ENCODE results near the gene UBXN10. TPM values are rescaled to one million over a fixed set of nuclear protein-coding genes. Genes with fewer than 3 reads are reported as not detected.

The UBXN10 gene
- total RNA-seq, 1 donor from 2014 or later = not detected

DNA sequence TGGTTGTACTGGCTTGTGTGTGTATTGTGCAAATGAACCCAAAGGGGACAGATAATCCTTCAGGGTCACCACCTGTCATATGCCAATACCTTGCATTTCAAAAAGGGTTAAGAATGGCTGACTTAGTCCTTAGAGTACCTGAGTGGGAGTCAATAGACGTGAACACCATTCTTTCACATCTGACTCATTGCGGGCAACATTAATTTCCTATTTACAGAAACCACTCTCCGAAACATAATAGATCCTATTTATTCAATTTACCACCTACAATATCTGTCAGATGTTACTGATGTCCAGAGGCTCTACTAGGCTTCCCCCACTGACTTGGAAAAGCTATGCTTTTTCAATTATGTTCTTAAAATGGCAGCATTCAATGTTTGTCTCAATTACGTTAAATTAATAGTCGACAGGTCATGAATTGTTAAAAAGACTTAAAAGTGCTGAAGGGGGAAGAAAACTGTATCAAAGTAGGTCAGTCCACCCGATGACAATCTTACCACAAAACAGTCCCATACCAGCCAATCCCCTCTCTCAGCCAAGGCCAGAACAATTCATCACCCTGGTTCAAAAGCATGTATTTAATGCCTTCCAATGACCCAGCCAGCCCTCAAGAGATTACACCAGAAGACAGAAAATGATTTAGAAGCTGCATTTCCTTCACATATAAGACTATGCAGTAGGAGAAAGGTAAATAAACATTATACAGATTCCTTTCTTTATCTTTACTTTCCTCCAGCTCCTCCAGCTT, 49.1 kb downstream of the UBXN10 start:
- no peaks in the 10 kb centered on the region for H3K36me3 ChIP-seq
- H3K27me3 ChIP-seq = peaks cover 5% of the 10 kb centered on the region
- no peaks in the 10 kb centered on the region for H3K4me1 ChIP-seq
- DNase-seq (ENCODE audit: low spot score in 2 of 2) = no peak
- no peak overlapping the region for H3K27ac ChIP-seq
- TF ChIP-seq, protein P1, sequence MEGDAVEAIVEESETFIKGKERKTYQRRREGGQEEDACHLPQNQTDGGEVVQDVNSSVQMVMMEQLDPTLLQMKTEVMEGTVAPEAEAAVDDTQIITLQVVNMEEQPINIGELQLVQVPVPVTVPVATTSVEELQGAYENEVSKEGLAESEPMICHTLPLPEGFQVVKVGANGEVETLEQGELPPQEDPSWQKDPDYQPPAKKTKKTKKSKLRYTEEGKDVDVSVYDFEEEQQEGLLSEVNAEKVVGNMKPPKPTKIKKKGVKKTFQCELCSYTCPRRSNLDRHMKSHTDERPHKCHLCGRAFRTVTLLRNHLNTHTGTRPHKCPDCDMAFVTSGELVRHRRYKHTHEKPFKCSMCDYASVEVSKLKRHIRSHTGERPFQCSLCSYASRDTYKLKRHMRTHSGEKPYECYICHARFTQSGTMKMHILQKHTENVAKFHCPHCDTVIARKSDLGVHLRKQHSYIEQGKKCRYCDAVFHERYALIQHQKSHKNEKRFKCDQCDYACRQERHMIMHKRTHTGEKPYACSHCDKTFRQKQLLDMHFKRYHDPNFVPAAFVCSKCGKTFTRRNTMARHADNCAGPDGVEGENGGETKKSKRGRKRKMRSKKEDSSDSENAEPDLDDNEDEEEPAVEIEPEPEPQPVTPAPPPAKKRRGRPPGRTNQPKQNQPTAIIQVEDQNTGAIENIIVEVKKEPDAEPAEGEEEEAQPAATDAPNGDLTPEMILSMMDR (IDR thresholded peaks at IDR 0.05) = no peak
- no peaks in the 10 kb centered on the region for H3K9me3 ChIP-seq
- H3K4me3 ChIP-seq = no peak overlapping the region
- intact Hi-C loops (cut with DNase I) = no loop called here

DNA sequence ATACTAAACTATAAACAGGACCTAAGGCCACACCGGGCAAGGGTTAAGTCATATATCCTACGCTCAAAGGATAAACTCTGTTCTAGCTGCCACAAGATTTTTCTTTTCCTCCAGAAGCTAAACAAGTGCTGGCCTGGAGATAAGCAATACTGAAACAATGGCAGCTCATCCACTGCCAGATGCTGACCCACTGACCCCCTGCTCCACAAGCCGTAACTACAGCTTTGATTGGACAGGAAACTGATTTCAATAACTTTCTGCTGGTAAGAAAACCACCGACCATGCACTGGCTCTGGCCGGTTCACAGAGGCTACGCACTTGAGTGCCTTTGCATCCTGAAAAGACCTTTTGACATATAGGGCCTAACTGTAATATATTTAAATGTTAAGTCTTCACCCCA, 51.8 kb downstream of the UBXN10 start:
- Histone ChIP-seq H3K4me1 (no peaks in the 10 kb centered on the region), H3K4me3 (no peak overlapping the region), H3K9me3 (no peaks in the 10 kb centered on the region), H3K36me3 (no peaks in the 10 kb centered on the region), H3K27ac (no peak overlapping the region), H3K27me3 (peaks cover 5% of the 10 kb centered on the region)
- intact Hi-C loops (cut with DNase I) = no loop called here
- no peak for DNase-seq (ENCODE audit: low spot score in 2 of 2)
- TF ChIP-seq, protein P1 (IDR thresholded peaks at IDR 0.05) = no peak

GRCh38 chr1:20240012-20240411, 54.1 kb downstream of the UBXN10 start:
- Histone ChIP-seq H3K4me1 (no peaks in the 10 kb centered on the region), H3K36me3 (no peaks in the 10 kb centered on the region), H3K4me3 (no peak overlapping the region), H3K27ac (no peak overlapping the region), H3K9me3 (no peaks in the 10 kb centered on the region), H3K27me3 (no peaks in the 10 kb centered on the region)
- DNase-seq (ENCODE audit: low spot score in 2 of 2) = no peak
- intact Hi-C loops (cut with DNase I) = no loop called here
- TF ChIP-seq, protein P1 (IDR thresholded peaks at IDR 0.05) = no peak

DNA sequence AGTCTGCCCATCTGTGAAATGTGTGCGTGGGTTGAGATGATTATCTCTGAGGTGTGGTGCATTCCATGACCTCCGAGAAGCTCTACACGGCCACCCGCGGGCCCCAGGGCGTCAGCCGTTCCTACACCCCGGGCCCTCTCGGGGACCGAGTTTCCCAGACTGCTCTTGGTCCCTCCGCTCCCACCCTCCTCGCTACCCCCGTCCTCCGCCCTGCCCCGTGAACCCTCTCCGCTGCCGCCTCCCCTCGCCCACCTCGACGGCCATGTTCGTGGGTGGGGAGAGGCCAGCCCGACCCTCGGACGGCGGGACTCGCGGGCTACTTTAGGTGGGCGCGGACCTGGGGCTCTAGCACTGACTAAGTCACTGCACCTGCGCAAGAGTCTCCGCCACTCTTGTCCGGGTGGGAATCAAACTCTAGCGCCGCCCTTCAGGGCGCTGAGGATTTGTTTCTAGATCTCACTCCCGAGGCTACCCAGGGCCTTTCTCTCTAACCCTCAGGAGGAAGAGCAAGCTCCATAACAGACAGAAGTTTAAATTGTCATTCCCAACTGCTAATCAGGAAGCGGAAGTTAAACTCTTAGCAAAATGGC, 57.1 kb downstream of the UBXN10 start:
- TF ChIP-seq, protein P1 (IDR thresholded peaks at IDR 0.05) = no peak
- DNase-seq (ENCODE audit: low spot score in 2 of 2) = no peak
- Histone ChIP-seq H3K4me3 (no peak overlapping the region), H3K9me3 (no peaks in the 10 kb centered on the region), H3K36me3 (no peaks in the 10 kb centered on the region), H3K27me3 (no peaks in the 10 kb centered on the region), H3K4me1 (no peaks in the 10 kb centered on the region), H3K27ac (no peak overlapping the region)
- intact Hi-C loops (cut with DNase I) = no loop called here

Other genes with a start within 250 kb of the UBXN10 start
- gene PLA2G2A, start 206.5 kb upstream of the UBXN10 start, total RNA-seq = 761 TPM
- 8.5 TPM for gene PLA2G5, start 115.9 kb upstream of the UBXN10 start, total RNA-seq
- not detected for gene PLA2G2D, start 66.6 kb upstream of the UBXN10 start, total RNA-seq
- gene PLA2G2F, start 46.8 kb upstream of the UBXN10 start, total RNA-seq = not detected
- gene PLA2G2C, start 422 bp downstream of the UBXN10 start, total RNA-seq = not detected
- not detected for gene VWA5B1, start 104.8 kb downstream of the UBXN10 start, total RNA-seq

Measured in ascending aorta (tissue), 2 donors.